Metanephros (tissue), 2 donors: Measurements from ENCODE around the gene HHAT. TPM values are rescaled to one million over a fixed set of nuclear protein-coding genes. Genes with fewer than 3 reads are reported as not detected.

Experiments
- small RNA-seq: library from RNA; depleted of rRNA; stranded (forward); fragments of <200 nt; gene quantifications from one replicate; pipeline ENCODE3, GENCODE V24; 2014; ENCODE audit warnings: low replicate concordance
- total RNA-seq: library from RNA; depleted of rRNA; stranded (reverse); fragments of >200 nt; gene quantifications from one replicate; pipeline ENCODE4 v1.2.3, GENCODE V29; 2014

The HHAT gene
- total RNA-seq, result 14.4 TPM

GRCh38 chr1:210328746-210329503 is at the start of gene HHAT:
Gene HHAT, plus strand, starts transcription at chr1:210328902. Its CDS starts 20,074 bp downstream, at chr1:210348976.

Small RNA genes lying within 50 kb of the gene (small RNA-seq; reads per million reads assigned to genes)
- 6.8 reads per million, percentile 94 among the genes with 10 or more reads in this experiment for gene RNU5A-8P

Other genes starting within 250 kb of the HHAT start
- 2.3 TPM for gene SERTAD4, start 96.1 kb upstream of the HHAT start, total RNA-seq